ENCODE measurements around the gene EVC2. TPM values are rescaled to one million over a fixed set of nuclear protein-coding genes. Genes with fewer than 3 reads are reported as not detected.

The EVC2 gene
- total RNA-seq, 1 experiment from 2014 or later = 7.8 TPM

- H4K5ac ChIP-seq (ENCODE audit: insufficient read length, low read depth, low read length) = no peak overlapping the region
- WGBS (ENCODE audit: extremely low coverage, insufficient read length, low lambda C conversion rate) = no CpG with 5 or more reads among the region's 3 CpGs
- no peaks in the 10 kb centered on the region for H3K27me3 ChIP-seq (ENCODE audit: insufficient read depth, low read length)
- no peaks in the 10 kb centered on the region for H3K23me2 ChIP-seq (ENCODE audit: insufficient read length, low read depth, low read length, poor library complexity, severe bottlenecking)
- H3K14ac ChIP-seq (ENCODE audit: insufficient read depth, low read length) = no peak overlapping the region
- Mint-ChIP-seq H3K4me3 (no peak overlapping the region), H3K27me3 (ENCODE audit: low read depth) (no peaks in the 10 kb centered on the region), H3K9me3 (peaks cover 0 to 1% of the 10 kb centered on the region in 2 experiments; a peak in 1 of 5 replicates), H3K4me1 (peaks cover 12 to 17% of the 10 kb centered on the region in 2 experiments), H3K27ac (peak overlapping the region in 1 of 3 experiments; percentile 24; a peak in 1 of 7 replicates), H3K36me3 (ENCODE audit: insufficient read depth in 1 of 3, low read depth in 3 of 3) (peaks cover 11 to 18% (median 15%) of the 10 kb centered on the region in 3 experiments; a peak in 5 of 7 replicates)
- no peaks in the 10 kb centered on the region for H3K79me2 ChIP-seq (ENCODE audit: insufficient read depth, low read length)
- H2BK15ac ChIP-seq (ENCODE audit: low read depth, low read length) = no peak overlapping the region
- H3T11ph ChIP-seq (ENCODE audit: low read length) = no peak overlapping the region
- H2BK120ac ChIP-seq (ENCODE audit: low read depth, low read length, poor library complexity, severe bottlenecking) = no peak overlapping the region
- H3K18ac ChIP-seq (ENCODE audit: insufficient read length, low read depth, low read length) = no peak overlapping the region
- TF ChIP-seq CTCF (conservative IDR thresholded peaks at IDR 0.05) = no peak
- no peak overlapping the region for H2BK20ac ChIP-seq (ENCODE audit: low read depth, low read length, poor library complexity, severe bottlenecking)
- H3K23ac ChIP-seq (ENCODE audit: insufficient read length, low read depth, low read length) = no peak overlapping the region
- no peak overlapping the region for H2AK5ac ChIP-seq (ENCODE audit: insufficient read length, low read length)
- H3K27ac ChIP-seq (ENCODE audit: insufficient read length, low read depth, low read length) = no peak overlapping the region
- H2BK12ac ChIP-seq (ENCODE audit: insufficient read length, low read depth, low read length) = no peak overlapping the region
- H4K20me1 ChIP-seq (ENCODE audit: control insufficient read depth, insufficient read depth, insufficient read length) = no peaks in the 10 kb centered on the region
- H3K4ac ChIP-seq (ENCODE audit: low read depth, low read length) = no peak overlapping the region
- no peak for DNase-seq
- H4K8ac ChIP-seq (replicated peaks; ENCODE audit: insufficient read length, low read depth, low read length) = no peak overlapping the region
- no peak overlapping the region for H2BK5ac ChIP-seq (ENCODE audit: insufficient read length, low read length)
- H3K56ac ChIP-seq (ENCODE audit: insufficient read length, low read depth, low read length) = no peak overlapping the region
- H3K9me3 ChIP-seq (ENCODE audit: control insufficient read depth, low read depth, low read length) = no peaks in the 10 kb centered on the region
- H2AFZ ChIP-seq (ENCODE audit: low read length) = no peak overlapping the region
- H3K79me1 ChIP-seq (ENCODE audit: insufficient read depth, low read depth, low read length, poor library complexity, severe bottlenecking) = no peaks in the 10 kb centered on the region
- no peak overlapping the region for H4K91ac ChIP-seq (ENCODE audit: insufficient read length, low read depth, low read length)
- no peaks in the 10 kb centered on the region for H3K4me1 ChIP-seq (ENCODE audit: insufficient read depth, low read length)
- H3K4me2 ChIP-seq (ENCODE audit: insufficient read depth, insufficient read length, low read length) = no peak overlapping the region
- no peak overlapping the region for H3K9ac ChIP-seq (ENCODE audit: extremely low read depth, insufficient read length, low read length)
These were observed 12.6 kb upstream of the EVC2 start for GRCh38 chr4:5720980-5721379.
